ENCODE data around the gene EXOSC7. TPM values are rescaled to one million over a fixed set of nuclear protein-coding genes. Genes with fewer than 3 reads are reported as not detected.
"Not testable (repeated sequence)": the region's sequence is repeated elsewhere in the genome, so short reads cannot be mapped to it uniquely, and the experiment has no call there.

EXOSC7 gene
- total RNA-seq, 1 experiment from 2014 or later: 88.7 TPM

GRCh38 chr3:44984335-44984734 is 8.3 kb downstream of the EXOSC7 start:
- no peaks in the 10 kb centered on the region for H4K20me1 ChIP-seq (ENCODE audit: control insufficient read depth, insufficient read depth, insufficient read length)
- H3K18ac ChIP-seq (ENCODE audit: insufficient read length, low read depth, low read length): no peak overlapping the region
- H2AK5ac ChIP-seq (ENCODE audit: insufficient read length, low read length): no peak overlapping the region
- Mint-ChIP-seq H3K4me3 (no peak overlapping the region), H3K36me3 (ENCODE audit: insufficient read depth in 1 of 3, low read depth in 3 of 3) (peaks cover 22 to 38% (median 26%) of the 10 kb centered on the region in 3 experiments), H3K27ac (no peak overlapping the region), H3K4me1 (peaks cover 15 to 21% of the 10 kb centered on the region in 2 experiments), H3K27me3 (ENCODE audit: low read depth) (no peaks in the 10 kb centered on the region), H3K9me3 (peaks cover 13 to 16% of the 10 kb centered on the region in 2 experiments; a peak in 4 of 5 replicates)
- DNase-seq: no peak
- no peak overlapping the region for H3K4me2 ChIP-seq (ENCODE audit: insufficient read depth, insufficient read length, low read length)
- no peak overlapping the region for H3K4ac ChIP-seq (ENCODE audit: low read depth, low read length)
- no peak overlapping the region for H2AFZ ChIP-seq (ENCODE audit: low read length)
- H2BK12ac ChIP-seq (ENCODE audit: insufficient read length, low read depth, low read length): no peak overlapping the region
- no peak overlapping the region for H3K23ac ChIP-seq (ENCODE audit: insufficient read length, low read depth, low read length)
- WGBS (ENCODE audit: extremely low coverage, insufficient read length, low lambda C conversion rate): no CpG with 5 or more reads among the region's 2 CpGs
- H2BK5ac ChIP-seq (ENCODE audit: insufficient read length, low read length): no peak overlapping the region
- H3K23me2 ChIP-seq (ENCODE audit: insufficient read length, low read depth, low read length, poor library complexity, severe bottlenecking): no peaks in the 10 kb centered on the region
- peaks cover 4% of the 10 kb centered on the region; the same call in 1 of the 2 replicates for H3K4me1 ChIP-seq (ENCODE audit: insufficient read depth, low read length)
- H3K79me2 ChIP-seq (ENCODE audit: insufficient read depth, low read length): peaks cover 31% of the 10 kb centered on the region; the same call in 1 of the 2 replicates
- H4K5ac ChIP-seq (ENCODE audit: insufficient read length, low read depth, low read length): no peak overlapping the region
- TF ChIP-seq CTCF (conservative IDR thresholded peaks at IDR 0.05): no peak
- H3K27me3 ChIP-seq (ENCODE audit: insufficient read depth, low read length): no peaks in the 10 kb centered on the region
- H4K8ac ChIP-seq (replicated peaks; ENCODE audit: insufficient read length, low read depth, low read length): no peak overlapping the region
- H2BK120ac ChIP-seq (ENCODE audit: low read depth, low read length, poor library complexity, severe bottlenecking): no peak overlapping the region
- H4K91ac ChIP-seq (ENCODE audit: insufficient read length, low read depth, low read length): no peak overlapping the region
- no peak overlapping the region for H3K14ac ChIP-seq (ENCODE audit: insufficient read depth, low read length)
- no peak overlapping the region for H3K56ac ChIP-seq (ENCODE audit: insufficient read length, low read depth, low read length)
- no peak overlapping the region for H3T11ph ChIP-seq (ENCODE audit: low read length)
- peaks cover 18% of the 10 kb centered on the region for H3K79me1 ChIP-seq (ENCODE audit: insufficient read depth, low read depth, low read length, poor library complexity, severe bottlenecking)
- no peak overlapping the region for H3K27ac ChIP-seq (ENCODE audit: insufficient read length, low read depth, low read length)
- H3K9ac ChIP-seq (ENCODE audit: extremely low read depth, insufficient read length, low read length): no peak overlapping the region
- no peaks in the 10 kb centered on the region for H3K9me3 ChIP-seq (ENCODE audit: control insufficient read depth, low read depth, low read length)
- no peak overlapping the region for H2BK20ac ChIP-seq (ENCODE audit: low read depth, low read length, poor library complexity, severe bottlenecking)
- H2BK15ac ChIP-seq (ENCODE audit: low read depth, low read length): no peak overlapping the region

GRCh38 chr3:44986330-44986729 is 10.3 kb downstream of the EXOSC7 start:
- not testable (repeated sequence) for H4K91ac ChIP-seq (ENCODE audit: insufficient read length, low read depth, low read length); H3K4me2 ChIP-seq (ENCODE audit: insufficient read depth, insufficient read length, low read length); H3K27ac ChIP-seq (ENCODE audit: insufficient read length, low read depth, low read length); H3K27me3 ChIP-seq (ENCODE audit: insufficient read depth, low read length); H3K18ac ChIP-seq (ENCODE audit: insufficient read length, low read depth, low read length); H3K23me2 ChIP-seq (ENCODE audit: insufficient read length, low read depth, low read length, poor library complexity, severe bottlenecking); H2BK5ac ChIP-seq (ENCODE audit: insufficient read length, low read length); H3K4ac ChIP-seq (ENCODE audit: low read depth, low read length); H2BK12ac ChIP-seq (ENCODE audit: insufficient read length, low read depth, low read length); H2AFZ ChIP-seq (ENCODE audit: low read length); H3T11ph ChIP-seq (ENCODE audit: low read length); H3K4me3 Mint-ChIP-seq; H4K20me1 ChIP-seq (ENCODE audit: control insufficient read depth, insufficient read depth, insufficient read length); H2AK5ac ChIP-seq (ENCODE audit: insufficient read length, low read length); H3K14ac ChIP-seq (ENCODE audit: insufficient read depth, low read length); H3K9ac ChIP-seq (ENCODE audit: extremely low read depth, insufficient read length, low read length); H4K8ac ChIP-seq (replicated peaks; ENCODE audit: insufficient read length, low read depth, low read length); H3K27ac Mint-ChIP-seq; H3K23ac ChIP-seq (ENCODE audit: insufficient read length, low read depth, low read length); DNase-seq; H2BK20ac ChIP-seq (ENCODE audit: low read depth, low read length, poor library complexity, severe bottlenecking); H4K5ac ChIP-seq (ENCODE audit: insufficient read length, low read depth, low read length); H3K4me1 ChIP-seq (ENCODE audit: insufficient read depth, low read length); H2BK120ac ChIP-seq (ENCODE audit: low read depth, low read length, poor library complexity, severe bottlenecking); H3K9me3 ChIP-seq (ENCODE audit: control insufficient read depth, low read depth, low read length); H2BK15ac ChIP-seq (ENCODE audit: low read depth, low read length); H3K27me3 Mint-ChIP-seq (ENCODE audit: low read depth); H3K56ac ChIP-seq (ENCODE audit: insufficient read length, low read depth, low read length)
- Mint-ChIP-seq H3K4me1 (peaks cover 13 to 17% of the 10 kb centered on the region in 2 experiments), H3K9me3 (peaks cover 13 to 16% of the 10 kb centered on the region in 2 experiments; a peak in 4 of 5 replicates), H3K36me3 (ENCODE audit: insufficient read depth in 1 of 3, low read depth in 3 of 3) (peaks cover 35 to 51% (median 42%) of the 10 kb centered on the region in 3 experiments)
- no CpG with 5 or more reads among the region's 14 CpGs for WGBS (ENCODE audit: extremely low coverage, insufficient read length, low lambda C conversion rate)
- peaks cover 11% of the 10 kb centered on the region for H3K79me1 ChIP-seq (ENCODE audit: insufficient read depth, low read depth, low read length, poor library complexity, severe bottlenecking)
- peaks cover 20% of the 10 kb centered on the region; the same call in 1 of the 2 replicates for H3K79me2 ChIP-seq (ENCODE audit: insufficient read depth, low read length)
